NCI-H446 treated with DMSO at 0.1 percent for 48 hours (cell line): Measurements from ENCODE around the gene AUH.
"Not testable (repeated sequence)": the region's sequence is repeated elsewhere in the genome, so short reads cannot be mapped to it uniquely, and the experiment has no call there.

ENCODE experiments used
- DNase-seq: peaks from one replicate; lab custom pipeline; 2025; lab: John Stamatoyannopoulos, UW

The AUH gene

DNA sequence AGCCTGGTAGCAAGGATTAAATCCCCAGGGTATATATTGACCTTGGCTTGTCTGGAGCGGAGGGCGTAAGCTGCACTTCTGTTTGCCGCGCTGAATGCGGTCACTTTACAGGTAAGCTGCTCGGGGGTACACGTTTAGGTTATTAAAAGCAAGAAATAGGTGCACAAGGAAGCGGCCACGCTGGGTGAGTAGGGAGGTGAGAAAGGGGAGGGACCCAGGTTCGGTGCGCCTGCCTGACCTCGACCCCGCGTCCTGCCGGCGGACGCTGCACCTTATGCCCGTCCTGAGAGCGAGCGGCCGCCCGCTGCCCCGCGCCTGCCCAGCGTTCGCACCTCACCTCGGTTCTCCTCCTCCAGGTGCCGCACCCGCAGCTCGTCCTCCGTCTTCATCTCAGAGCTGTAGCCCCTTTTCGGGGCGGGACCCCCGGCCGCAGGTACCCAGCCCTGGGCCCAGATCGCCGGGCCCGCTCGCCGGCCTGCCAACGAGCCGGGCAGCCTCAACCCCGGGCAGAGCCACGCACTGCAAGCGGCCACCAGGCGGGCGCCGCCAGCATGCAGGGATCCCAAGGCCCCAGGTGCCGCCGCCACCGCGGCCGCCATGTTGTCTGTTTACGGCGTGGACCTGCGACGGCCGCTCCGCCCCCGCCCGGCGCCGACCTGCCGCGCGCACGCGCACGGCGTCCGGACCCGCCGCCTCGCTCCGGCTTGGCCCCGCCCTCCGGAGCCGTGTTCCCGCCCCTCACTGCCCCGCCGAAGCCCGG, at the start of gene AUH:
TSS of gene AUH (minus strand) at position 628 of the 760 bp plus-strand sequence. CDS start at position 599, 29 bp downstream.
- peak; percentile 14 for DNase-seq

GRCh38 chr9:91411096-91411771, 49.5 kb upstream of the AUH start:
- DNase-seq, result no peak

DNA sequence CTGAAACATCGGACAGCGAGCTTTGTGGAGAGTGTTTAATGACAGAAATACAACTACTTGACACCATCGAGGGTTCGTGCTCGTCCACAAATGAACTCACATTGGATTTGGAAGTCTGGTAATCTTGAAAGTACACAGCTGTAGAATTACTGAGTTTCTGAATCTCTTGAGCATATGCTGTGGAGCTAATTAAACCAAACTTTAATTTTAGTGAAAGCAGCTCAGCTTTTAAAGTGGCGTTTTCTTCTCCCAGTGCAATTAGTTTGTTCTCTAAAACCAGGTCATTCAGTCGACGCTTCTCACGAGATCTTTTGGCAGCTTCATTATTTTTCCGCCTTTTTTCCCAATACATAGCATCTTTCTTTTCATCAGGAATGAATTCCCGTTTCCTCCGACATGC, 48.4 kb upstream of the AUH start:
- DNase-seq, result no peak

DNA sequence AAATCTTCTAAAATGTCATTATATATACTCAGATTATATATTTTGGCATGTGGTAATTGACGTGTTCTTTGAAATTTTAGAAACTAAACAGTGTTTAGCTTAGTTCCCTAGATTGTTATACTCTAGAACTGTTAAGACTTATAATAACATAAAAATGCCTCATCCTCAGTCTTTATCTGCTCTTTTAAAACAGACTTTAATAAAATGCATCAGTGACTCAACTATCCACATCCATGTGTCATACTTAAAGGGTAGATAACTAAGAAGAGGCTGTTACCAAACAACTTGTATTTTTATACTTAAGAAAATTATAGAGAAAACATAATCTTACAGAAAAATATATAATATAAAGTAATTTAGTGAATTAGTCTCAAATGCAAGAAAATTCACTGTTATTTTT, 46.8 kb upstream of the AUH start:
- DNase-seq, result no peak

DNA sequence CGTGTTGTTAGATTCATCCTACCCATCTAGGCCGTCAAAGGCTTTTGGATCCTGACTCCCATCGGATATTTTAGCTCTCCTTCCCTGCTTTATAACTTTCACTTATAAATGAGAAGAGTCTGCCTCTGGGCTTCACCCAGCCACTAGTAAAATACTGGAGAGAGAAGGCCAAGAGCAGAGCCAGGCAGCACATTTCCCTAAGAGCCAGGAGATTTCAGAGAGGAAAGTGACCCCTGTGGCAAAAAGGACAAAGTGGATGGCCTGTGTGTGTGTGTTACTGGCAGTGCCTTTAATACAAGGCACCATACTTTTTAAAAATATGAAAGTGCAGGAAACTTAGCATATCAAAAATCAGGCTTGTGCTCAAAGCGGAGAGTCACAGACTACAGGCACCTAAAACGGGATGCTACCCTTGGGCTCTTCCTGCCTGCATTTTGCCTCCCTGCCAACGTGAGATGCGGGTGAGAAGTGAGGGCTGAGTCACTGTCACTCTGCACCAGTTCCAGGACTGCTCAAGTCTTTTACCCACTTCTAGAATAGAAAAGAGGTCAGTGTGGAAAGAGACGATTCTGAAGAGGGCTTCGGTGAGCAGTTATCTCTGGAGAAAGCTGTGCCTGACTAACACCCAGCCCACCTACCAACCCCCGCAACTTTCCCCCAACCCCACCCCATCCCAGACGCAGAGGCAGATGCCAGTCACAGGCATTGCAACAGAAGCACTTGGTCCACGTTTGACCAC, 46.0 kb upstream of the AUH start:
- no peak for DNase-seq

DNA sequence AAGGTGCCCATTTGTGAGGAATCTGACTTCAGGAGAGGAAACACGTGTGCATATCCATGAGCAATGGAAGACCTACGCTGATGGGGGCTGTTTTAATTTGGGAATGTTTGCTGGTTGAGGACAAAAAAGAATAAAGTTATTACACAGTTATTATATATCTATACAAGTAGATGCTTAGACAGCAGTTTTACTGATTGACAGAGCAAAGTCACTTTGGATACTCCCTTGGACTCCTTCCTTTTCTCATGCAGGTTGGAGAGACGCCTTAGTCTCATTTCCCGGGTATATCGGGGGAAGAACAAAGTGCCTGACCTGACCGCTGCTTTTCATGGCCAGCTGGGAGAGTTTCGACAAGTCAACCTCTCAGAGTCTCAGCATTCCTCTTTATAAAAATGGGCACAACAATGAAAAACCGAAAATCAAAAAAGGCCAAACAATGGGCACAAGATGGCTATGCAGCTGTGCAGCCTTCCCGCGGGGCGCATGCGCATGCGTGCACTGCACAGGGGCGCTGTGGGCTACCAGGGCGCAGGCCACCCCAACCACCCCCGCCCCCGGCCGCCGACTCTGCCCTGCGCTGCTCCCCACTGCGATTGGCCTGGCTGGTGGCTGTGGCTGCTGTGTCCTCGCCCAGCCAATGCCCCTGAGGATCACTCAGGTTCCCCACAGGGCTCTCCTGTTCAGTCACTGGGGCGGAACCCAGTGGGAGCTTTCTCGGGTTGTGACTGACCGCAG, 43.8 kb upstream of the AUH start:
- no peak for DNase-seq

GRCh38 chr9:91403665-91404543, 42.2 kb upstream of the AUH start:
- DNase-seq, result no peak

- no peak for DNase-seq
These were observed 37.2 kb upstream of the AUH start for GRCh38 chr9:91398926-91399325.

- no peak for DNase-seq
These were observed 34.1 kb upstream of the AUH start for GRCh38 chr9:91395553-91396471.

DNA sequence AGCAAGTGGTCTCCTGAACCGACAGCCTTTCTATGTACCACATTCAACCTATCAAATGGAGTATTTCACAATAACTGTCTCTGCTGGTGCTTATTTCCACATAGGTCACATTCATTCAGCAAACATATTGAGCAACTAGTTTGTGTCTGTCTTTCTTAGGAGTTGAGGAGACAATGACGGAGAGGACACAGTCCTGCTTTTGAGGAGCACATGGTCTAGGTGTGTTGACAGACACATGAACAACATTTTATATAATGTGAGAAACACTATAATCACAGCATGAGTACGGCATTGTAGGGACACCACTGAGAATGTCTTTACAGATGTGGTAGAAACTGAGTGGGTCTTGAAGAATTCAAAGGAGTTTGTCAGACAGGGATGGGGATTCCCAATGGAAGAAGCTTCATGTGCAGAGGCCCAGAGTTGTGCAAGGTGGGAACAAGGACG, 33.4 kb upstream of the AUH start:
- no peak for DNase-seq

DNA sequence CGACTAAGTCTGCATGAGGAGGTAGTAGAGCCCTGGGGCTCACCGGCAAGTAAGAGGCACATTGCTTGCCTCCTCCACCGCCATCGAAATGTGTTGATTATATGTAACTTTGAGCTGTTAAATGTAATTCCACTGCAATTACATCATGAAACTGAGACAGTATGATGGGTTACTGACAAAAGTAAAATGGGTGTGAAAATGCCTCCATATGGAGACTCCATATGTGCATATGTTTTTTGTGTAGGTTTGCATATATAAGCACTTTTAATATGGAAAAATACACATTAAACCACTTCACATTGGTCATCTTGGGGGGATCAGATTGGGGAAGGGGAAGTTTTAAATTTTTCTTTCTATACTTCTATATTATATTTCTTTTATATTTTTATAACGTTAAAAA, 32.1 kb upstream of the AUH start:
- DNase-seq, result no peak

GRCh38 chr9:91392435-91392834, 30.7 kb upstream of the AUH start:
- no peak for DNase-seq

DNA sequence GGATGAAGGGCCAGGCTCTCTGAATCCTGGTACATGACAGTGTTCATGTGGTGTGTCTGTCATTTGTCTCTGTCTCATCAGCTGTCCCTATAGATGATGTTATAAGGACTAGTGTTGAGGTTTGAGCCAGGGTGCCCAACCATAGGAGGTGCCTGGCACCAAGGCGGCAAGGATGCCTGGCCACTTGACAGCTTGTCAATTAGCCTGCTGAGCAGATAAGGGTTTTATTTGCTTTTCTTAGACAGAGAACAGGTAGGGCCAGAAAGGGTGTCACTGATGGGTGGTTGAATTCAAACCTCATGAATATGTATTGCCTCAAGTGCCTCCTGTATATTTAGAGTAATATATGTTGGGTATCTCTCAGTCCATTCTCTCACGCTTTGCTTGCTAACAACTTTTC, 30.1 kb upstream of the AUH start:
- DNase-seq, result no peak

GRCh38 chr9:91391412-91391811, 29.7 kb upstream of the AUH start:
- no peak for DNase-seq

DNA sequence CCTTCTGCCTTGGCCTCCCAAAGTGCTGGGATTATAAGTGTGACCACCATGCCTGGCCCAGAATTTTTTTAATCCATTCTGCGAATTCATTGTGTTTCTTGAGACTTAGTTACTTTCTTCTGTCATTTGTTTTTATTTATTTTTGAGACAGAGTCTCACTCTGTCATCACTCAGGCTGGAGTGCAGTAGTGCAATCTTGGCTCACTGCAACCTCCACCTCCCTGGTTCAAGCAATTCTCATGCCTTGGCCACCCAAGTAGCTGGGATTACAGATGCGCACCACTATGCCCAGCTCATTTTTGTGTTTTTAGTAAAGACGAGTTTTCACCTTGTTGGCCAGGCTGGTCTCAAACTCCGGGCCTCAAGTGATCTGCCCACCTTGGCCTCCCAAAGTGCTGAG, 28.0 kb upstream of the AUH start:
- not testable (repeated sequence) for DNase-seq

DNA sequence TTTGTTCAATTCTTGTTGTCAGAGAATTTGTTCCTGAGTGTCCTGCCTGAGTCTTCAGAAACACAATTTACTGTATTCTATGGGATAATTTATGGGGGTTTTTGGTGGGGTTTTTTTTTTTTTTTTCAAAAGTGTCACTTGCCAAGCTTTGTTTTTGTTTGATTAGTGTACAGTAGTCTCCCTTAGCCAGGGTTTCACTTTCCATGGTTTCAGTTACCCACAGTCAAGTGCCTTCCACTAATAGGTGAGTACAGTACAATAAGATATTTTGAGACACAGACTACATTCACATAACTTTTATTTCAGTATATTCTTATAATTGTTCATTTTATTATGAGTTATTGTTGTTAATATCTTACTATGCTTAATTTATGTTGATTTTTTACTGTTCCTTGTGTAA, 25.0 kb upstream of the AUH start:
- DNase-seq, result no peak

- no peak for DNase-seq
These were observed 23.2 kb upstream of the AUH start for GRCh38 chr9:91384954-91385353.

DNA sequence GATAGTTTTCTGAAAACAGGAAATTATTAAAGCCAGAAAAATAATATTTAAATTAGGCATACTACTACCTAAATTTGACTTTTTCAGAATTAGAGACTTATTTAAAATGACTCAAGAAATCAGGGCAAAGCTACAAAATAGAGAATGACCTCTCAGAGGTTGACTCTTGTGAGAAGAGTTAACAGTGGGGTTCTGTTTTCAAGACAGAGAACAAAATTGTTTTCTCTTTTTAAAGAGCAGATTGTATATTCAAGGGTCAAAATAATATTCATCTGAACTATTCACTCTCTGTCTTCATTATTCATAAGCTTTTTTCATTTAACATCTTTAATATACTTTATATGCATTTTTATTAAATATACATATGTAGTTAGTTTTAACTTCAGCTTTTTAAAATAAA, 21.9 kb upstream of the AUH start:
- DNase-seq, result no peak

GRCh38 chr9:91382298-91382697, 20.6 kb upstream of the AUH start:
- DNase-seq, result no peak

- DNase-seq, result no peak
These were observed 17.7 kb upstream of the AUH start for GRCh38 chr9:91379426-91379825.
